NOMO-1 (cell line): ENCODE data around the gene CTNNA3.

Source experiments
- DNase-seq, 2 experiments: peaks; one replicate each; lab custom pipeline; 2025; ENCODE audit not compliant: unreplicated experiment in 2 of 2; lab: John Stamatoyannopoulos, UW

CTNNA3 gene

DNA sequence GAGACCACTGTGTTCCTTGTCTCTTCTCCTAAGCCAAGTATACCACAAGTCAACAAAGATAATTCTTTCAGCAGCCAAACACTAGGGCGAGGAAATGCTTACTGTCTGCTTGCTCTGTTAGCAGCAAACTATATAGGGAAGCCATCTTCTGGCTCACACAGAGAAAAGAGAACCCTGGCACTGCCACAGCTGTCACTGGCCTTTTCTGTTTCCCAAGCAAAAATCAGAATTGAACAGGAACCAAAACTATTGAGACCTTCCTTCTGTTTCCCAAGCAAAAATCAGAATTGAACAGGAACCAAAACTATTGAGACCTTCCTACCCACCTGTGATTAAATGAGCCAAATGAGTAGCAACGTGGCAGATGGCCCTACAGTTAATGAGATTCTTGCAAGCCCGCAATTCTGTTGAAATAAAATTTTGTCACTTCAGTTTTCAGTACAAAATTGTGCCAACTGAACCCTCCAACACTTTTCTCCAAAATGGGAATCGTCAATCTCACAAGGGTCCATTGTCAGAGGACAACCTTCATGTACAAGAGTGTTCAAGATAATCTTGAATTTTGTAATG, 715.7 kb downstream of the CTNNA3 start:
- DNase-seq = no peak

DNA sequence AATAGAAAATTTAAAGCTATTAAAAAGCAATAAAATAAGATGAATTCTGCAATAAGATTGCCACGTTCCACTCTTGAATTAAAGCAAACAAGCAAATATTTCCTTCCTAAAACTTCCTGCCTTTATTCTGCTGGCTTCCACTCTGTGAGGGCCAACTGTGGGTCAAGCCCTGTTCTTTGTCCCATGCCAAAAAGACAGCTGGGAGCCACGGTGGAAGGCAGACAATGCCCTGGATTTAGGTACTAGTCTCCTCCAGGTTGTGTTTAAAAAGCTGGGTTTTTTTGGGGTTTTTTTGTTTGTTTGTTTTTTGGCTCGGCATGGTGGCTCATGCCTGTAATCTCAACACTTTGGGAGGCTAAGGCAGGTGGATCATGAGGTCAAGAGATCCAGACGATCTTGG, 731.0 kb downstream of the CTNNA3 start:
- no peak for DNase-seq

DNA sequence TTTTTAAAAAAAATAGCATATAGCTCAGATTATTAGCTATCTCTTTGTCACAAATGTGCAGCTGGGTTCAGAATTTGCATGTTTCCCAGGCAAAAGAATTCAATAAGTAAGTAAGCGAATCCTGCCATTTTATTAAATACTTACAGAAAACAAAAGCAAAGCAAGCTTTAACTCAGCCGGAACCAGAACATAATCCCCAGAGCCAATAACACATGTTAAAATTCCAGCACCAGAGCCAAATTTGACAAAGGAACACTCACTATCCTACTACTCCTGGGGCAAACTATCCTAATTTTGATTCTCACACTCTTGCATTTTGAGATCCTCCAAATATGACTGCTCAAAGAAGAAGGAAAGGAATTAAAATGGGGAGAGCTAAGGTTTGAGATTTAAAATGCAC, 737.5 kb downstream of the CTNNA3 start:
- DNase-seq = no peak

DNA sequence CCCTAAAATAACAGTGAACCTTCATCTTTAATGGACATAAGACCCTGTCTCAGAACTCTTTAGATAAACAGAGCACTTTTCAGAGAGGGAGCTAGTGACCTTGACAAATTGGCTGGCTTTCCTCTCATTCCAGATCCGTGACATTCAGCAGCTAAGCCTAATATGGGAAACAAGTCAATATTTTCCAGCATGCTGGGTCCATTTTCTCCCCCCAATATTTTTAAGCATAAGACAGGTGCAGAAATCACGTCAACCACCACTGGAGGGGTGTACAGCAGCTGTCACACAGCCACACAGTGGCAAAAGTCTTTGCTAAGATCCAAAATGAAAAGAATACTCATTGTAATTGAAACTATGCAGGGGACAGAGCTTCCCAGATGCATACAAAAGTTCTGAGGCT, 744.1 kb downstream of the CTNNA3 start:
- DNase-seq = no peak

DNA sequence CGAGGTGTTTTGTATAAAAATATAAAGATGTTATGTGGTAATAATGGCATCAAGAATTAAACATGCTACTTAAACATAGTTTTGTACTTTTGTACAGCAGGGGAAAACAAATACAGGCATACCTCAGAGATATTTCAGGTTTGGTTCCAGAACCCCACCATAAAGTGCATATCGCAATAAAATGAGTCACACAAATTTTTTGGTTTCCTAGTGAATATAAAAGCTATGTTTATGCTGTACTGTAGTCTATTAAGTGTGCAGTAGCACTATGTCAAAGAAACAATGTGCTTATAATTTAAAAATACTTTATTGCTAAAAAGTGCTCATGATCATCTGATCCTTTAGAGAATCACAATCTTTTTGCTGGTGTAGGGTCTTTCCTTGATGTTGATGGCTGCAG, 752.4 kb downstream of the CTNNA3 start:
- DNase-seq = no peak

DNA sequence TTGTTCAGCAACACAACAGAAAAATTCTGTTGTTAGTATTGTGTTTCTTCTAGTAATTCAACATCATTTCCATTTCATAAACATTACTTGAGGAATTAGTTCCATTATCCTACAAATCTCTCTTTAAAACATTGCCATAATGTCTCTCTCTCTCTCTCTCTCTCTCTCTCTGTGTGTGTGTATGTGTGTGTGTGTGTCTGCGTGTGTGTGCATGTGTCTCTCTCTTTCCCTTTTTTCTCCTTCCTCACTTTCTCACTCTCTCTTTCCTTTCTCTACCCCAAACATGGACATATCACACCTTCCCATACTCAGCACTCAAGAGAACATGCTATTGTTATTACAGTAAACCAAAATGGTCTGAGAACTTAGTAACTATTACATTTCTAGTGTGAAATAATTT, 753.6 kb downstream of the CTNNA3 start:
- no peak for DNase-seq

DNA sequence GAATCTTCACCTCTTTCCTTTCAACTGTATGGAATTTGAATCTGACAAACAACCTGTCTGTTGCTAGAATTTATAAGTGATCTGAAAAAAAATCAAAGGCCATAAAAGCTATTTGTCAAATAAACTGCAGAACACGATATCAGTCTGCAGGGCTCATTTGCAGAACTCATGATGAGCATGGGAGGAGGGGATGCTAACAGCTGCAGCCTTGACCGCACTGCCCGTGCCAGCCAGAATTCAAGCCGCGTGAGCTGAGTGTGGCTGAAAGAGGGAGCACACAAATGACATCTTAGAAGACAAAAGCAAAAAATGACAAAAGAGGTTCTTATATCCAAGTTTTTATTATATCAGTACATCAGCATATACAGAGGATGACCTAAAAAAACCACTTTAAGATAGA, 754.5 kb downstream of the CTNNA3 start:
- DNase-seq = no peak

DNA sequence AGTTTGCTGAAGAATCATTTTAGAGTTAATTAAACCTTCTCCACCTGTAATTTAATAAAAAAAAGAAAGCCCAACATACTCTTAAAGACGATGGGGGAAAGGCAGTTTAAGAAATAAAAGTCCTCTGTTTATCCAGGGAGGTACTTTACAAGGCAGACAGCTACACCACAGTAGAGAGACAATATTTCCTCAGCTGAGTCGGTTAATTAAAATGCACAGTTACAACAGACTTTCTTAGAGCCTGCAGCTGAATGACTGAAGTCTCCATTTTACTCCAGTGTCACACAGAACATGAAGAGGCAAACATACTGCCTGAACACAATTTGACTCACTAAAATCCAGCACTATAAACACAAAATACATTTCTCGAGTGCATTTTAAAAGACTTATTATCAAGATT, 755.0 kb downstream of the CTNNA3 start:
- no peak for DNase-seq

DNA sequence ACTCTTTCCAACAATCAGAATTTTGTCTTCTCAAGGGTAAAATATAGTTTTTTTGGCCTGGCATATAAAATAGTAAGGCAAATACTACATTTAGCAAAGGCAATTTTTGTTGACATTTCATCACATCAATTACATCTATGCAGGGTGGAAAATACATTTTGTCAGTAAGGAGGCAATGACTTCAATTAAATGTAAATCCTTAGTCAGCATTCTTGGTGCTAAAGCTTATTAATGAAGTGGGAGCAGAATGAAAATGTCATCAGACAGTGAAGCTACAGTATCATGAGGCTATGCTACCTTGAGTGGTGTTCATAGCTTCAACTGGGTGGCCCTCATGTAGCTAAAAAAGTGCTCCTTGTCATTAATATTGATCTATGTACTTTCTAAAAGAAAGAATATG, 761.3 kb downstream of the CTNNA3 start:
- DNase-seq = no peak

DNA sequence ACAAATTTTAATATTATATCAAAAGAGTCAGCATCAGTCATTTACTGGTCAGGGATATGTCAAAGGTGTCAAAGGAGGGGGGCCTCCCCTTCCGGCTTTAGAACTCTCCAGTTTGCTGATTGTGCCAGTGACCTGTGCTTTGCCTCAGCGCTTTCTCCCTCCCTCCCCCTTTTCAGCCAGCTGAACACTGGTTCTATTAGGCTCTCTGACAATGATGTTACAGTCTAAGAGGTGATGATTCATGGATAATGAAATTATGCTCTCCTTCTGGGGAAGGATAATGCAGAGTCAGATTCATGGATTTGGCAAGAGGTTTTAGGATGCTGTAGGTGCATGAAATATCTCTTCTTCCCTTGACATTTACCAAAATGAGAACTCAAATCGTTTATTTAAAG, 764.0 kb downstream of the CTNNA3 start:
- DNase-seq = no peak

DNA sequence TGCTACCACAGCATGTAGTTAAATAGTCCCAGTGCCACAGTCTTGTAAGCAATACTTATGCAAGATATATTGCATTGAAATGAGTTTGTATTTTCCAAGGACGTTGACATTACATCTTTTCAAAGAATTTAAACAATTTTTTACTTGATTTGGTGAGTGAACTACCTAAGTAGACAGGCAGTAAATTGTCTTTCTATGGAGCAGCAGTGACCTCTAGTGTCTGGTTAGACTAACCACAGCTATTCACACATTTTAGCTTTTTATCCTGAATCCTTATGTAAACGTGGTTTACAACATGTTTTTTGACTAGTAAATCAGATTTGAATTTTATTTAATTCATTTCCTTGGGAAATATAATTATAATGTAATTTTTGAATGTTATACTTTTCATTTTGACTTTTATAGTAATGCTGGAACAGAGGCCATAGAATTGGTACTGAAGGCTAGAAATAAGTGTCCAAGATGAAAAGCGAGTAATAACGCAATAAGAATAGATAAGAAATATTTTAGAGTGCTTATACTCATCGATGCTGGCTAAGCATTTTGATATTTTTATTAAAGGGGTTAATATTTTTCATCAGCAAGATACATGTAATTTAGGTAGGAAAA, 764.6 kb downstream of the CTNNA3 start:
- peak; percentile 0 to 42 for DNase-seq

DNA sequence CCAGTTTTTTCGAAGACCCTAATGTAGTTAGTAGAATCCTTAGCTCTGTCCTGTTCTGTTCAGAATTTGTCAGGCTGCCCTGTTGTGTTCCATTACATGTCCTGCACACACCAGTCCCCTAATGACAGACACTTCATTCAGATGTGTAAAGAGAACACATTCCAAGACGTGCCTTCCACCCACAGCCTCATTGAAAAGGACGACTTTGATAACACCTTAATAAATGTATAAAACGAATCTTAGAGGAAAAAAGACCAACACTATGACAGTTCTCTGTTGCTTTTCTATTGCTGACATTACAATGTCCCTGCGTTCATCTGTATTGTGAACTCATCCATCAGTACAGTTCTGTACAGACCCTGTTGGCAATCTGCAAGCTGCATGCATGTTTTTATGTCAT, 766.6 kb downstream of the CTNNA3 start:
- no peak for DNase-seq

DNA sequence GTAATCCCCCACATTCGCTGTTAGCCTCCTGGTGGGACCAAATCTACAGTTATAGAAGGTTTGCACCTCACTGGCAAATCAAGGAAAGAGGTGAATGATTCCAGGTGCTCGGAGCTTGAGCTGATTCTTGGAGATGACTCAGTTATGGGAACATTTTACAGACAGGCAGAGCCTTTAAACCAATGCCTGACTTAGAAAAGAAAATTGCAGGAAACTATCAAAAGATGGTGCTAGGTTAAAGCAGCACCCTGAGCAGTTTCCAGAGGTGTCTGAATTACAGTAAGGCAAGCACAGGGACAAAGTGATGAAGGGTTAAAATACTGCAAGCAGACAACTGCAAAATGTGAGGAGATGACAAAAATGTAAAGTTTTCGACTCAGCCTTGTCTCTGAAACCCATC, 767.2 kb downstream of the CTNNA3 start:
- DNase-seq = no peak

DNA sequence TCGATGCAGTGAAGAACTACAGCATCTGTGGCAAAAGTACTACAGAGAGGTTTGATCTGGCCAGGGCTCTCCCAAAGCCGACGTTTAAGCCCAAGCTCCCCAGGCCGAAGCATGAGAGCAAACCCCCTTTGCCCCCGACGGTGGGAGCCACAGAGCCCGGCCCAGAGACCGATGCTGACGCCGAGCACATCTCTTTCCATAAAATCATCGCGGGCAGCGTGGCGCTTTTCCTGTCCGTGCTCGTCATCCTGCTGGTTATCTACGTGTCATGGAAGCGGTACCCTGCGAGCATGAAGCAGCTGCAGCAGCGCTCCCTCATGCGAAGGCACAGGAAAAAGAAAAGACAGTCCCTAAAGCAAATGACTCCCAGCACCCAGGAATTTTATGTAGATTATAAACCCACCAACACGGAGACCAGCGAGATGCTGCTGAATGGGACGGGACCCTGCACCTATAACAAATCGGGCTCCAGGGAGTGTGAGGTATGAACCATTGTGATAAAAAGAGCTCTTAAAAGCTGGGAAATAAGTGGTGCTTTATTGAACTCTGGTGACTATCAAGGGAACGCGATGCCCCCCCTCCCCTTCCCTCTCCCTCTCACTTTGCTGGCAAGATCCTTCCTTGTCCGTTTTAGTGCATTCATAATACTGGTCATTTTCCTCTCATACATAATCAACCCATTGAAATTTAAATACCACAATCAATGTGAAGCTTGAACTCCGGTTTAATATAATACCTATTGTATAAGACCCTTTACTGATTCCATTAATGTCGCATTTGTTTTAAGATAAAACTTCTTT, 767.8 kb downstream of the CTNNA3 start:
- no peak for DNase-seq

DNA sequence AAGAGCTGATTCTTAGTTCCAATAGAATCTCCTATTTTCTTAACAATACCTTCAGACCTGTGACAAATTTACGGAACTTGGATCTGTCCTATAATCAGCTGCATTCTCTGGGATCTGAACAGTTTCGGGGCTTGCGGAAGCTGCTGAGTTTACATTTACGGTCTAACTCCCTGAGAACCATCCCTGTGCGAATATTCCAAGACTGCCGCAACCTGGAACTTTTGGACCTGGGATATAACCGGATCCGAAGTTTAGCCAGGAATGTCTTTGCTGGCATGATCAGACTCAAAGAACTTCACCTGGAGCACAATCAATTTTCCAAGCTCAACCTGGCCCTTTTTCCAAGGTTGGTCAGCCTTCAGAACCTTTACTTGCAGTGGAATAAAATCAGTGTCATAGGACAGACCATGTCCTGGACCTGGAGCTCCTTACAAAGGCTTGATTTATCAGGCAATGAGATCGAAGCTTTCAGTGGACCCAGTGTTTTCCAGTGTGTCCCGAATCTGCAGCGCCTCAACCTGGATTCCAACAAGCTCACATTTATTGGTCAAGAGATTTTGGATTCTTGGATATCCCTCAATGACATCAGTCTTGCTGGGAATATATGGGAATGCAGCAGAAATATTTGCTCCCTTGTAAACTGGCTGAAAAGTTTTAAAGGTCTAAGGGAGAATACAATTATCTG, 768.6 kb downstream of the CTNNA3 start:
- DNase-seq = no peak

DNA sequence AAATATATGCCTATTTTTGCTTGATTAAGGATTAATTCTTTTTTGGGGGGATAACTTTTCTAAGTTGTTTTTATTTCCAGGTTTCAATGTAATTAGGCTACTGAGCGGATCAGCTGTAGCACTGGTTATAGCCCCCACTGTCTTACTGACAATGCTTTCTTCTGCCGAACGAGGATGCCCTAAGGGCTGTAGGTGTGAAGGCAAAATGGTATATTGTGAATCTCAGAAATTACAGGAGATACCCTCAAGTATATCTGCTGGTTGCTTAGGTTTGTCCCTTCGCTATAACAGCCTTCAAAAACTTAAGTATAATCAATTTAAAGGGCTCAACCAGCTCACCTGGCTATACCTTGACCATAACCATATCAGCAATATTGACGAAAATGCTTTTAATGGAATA, 769.2 kb downstream of the CTNNA3 start:
- DNase-seq = no peak

DNA sequence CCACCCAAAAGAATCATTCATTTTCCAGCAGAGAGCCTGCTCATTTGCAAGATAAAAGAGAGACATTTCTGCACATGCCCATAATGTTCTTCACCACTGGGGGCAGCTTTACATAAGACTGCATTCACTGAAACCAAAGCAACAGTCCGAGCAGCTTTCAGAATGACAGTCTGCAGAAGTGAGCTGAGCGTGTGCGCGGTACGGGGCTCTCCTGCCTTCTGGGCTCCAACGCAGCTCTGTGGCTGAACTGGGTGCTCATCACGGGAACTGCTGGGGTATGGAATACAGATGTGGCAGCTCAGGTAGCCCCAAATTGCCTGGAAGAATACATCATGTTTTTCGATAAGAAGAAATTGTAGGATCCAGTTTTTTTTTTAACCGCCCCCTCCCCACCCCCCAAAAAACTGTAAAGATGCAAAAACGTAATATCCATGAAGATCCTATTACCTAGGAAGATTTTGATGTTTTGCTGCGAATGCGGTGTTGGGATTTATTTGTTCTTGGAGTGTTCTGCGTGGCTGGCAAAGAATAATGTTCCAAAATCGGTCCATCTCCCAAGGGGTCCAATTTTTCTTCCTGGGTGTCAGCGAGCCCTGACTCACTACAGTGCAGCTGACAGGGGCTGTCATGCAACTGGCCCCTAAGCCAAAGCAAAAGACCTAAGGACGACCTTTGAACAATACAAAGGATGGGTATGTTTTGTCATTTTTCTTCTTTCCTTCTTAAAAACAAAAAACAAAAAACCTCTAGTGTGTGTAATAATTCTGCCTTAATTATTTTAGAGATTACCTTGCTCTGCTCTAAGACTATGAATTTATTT, 769.9 kb downstream of the CTNNA3 start, which contains the start of gene LRRTM3:
Gene LRRTM3 (plus strand): TSS at position 141 of the 820 bp plus-strand sequence.
- DNase-seq = peak; percentile 27 to 68

DNA sequence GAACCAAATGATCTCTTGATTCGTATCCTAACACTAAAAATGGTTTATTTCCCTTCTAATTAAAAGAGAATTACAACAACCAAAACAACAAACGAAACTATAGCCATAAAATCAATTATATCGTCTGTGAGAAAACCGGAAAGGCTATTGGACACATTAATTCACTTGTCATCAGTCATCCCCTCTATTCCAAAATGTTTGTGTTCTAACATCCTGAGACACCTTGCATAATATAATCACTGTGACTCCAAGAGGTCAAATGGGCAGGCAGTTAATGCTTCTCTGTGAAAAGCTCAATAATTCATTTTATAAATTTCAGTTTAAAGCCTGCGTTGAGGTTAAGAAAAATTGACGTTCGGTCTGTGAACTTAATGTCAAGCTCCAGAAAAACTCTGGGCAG, 770.6 kb downstream of the CTNNA3 start:
- DNase-seq = no peak

DNA sequence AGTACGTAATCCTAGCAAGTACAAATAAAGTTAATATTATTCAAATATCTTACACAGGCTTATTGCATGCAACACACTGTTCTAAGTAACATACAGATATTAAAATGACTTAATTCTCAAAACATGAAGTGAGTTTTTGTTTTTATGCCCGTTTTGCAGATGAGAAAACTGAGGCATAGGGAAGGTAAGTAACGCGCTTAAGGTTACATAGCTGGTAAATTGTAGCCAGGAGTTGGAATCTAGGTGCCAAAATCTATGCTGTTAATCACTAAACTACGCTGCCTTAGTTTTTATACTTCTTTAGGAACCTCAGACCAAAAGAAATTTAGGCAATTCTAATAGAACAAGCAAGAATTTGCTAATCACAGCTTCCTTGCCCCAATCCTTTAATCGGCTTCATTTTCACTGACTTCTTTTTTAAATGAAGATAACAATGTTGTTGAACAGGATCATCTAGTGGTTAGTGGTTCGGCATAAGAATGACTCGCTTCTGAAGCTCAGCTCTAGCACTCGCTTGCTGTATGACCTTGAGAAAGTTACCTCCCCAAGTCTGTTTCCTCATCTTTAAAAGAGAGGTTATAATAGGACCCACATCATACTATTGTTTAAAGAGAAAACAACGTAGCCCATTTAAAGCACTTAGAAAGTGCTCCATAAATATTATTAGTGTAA, 771.2 kb downstream of the CTNNA3 start:
- DNase-seq = no peak

DNA sequence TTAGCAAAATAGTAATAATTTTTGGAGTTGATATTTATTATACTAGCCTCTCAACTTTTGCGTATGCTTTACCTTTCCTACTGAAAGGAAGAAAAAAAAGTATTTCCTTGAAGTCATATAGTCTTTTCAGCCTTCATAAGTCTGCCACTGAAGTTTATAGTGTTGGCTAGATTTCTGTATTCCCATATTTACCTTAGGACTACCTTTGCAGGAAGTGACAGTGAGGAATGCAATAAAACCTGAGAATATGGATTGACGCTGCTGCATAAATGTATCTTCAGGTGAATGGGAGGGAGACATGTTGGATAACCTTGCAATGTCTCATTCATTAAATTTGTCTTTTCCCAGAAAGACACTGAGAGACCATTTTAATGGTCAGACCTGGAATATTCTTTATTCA, 776.7 kb downstream of the CTNNA3 start:
- no peak for DNase-seq
